MG63 (cell line): ENCODE measurements around the gene DPYSL3. TPM values are rescaled to one million over a fixed set of nuclear protein-coding genes. Genes with fewer than 3 reads are reported as not detected.

Experiments
- DNase-seq: peaks from one replicate; pipeline ENCODE4 v3.0.0-alpha.2; 2020
- H3K27me3 ChIP-seq: fragments of 250-450 bp; sonication (Bioruptor Pico); 2 replicates; pipeline ENCODE4 v1.5.1; 2020; ENCODE audit warnings: mild to moderate bottlenecking, moderate library complexity
- H3K36me3 ChIP-seq: fragments of 250-450 bp; sonication (Bioruptor Pico); 2 replicates; pipeline ENCODE4 v1.5.1; 2020; ENCODE audit warnings: mild to moderate bottlenecking, moderate library complexity
- H3K4me3 ChIP-seq: fragments of 250-450 bp; sonication (Bioruptor Pico); 2 replicates; pipeline ENCODE4 v1.5.1; 2020; ENCODE audit warnings: mild to moderate bottlenecking, moderate library complexity
- H3K9me3 ChIP-seq: fragments of 250-450 bp; sonication (Bioruptor Pico); 2 replicates; pipeline ENCODE4 v1.5.1; 2020; ENCODE audit warnings: mild to moderate bottlenecking, moderate library complexity
- total RNA-seq: library from RNA; depleted of rRNA; stranded (reverse); fragments of >200 nt; shearing (Covaris generic); gene quantifications from 2 replicates; pipeline ENCODE4 v1.2.3, GENCODE V29; 2014; ENCODE audit warnings: low replicate concordance

Gene DPYSL3
- total RNA-seq, 1 experiment from 2014 or later, result 84.1 TPM

DNA sequence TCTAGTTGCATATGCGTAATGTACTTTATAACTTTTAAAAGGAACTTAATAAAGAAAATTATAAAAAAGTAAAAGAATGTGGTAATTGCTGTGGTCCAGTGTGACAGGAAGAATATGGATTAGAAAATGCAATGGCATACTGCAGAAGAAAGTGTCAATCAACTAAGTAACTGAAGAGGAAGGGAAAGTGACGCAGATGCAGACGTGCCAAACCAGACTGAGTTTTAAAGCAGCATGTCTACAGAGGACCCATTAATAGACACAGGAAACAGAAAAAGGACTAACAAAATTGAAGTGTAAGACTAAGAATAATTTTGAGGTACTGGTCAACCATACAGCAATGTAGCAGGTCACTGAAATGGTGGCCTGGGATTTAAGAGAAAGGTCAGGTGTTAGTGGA lies 73.3 kb downstream of the DPYSL3 start:
- no peaks in the 10 kb centered on the region for H3K36me3 ChIP-seq
- H3K9me3 ChIP-seq, result no peaks in the 10 kb centered on the region
- no peak for DNase-seq
- H3K4me3 ChIP-seq, result no peak overlapping the region
- no peaks in the 10 kb centered on the region for H3K27me3 ChIP-seq

DNA sequence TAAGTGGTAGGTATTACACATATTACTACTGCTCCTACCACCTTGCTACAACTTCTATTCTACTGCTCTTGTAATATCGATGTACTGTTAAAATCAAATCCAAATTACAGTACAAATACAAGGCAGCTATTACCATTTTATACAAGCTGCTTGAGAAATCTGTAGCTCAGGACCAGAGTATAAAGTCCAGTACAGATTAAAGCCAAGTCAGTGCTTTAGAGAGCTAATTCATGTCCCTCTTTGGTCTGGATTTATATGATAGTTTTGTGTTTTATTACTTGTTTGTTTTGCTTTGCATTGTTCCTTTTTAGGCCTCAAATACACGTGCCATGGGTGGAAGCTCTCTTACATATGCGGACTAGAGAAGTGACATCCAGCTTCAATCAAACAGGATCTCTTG lies 75.8 kb downstream of the DPYSL3 start:
- no peaks in the 10 kb centered on the region for H3K27me3 ChIP-seq
- DNase-seq, result no peak
- H3K36me3 ChIP-seq, result no peaks in the 10 kb centered on the region
- H3K4me3 ChIP-seq, result no peak overlapping the region
- no peaks in the 10 kb centered on the region for H3K9me3 ChIP-seq

DNA sequence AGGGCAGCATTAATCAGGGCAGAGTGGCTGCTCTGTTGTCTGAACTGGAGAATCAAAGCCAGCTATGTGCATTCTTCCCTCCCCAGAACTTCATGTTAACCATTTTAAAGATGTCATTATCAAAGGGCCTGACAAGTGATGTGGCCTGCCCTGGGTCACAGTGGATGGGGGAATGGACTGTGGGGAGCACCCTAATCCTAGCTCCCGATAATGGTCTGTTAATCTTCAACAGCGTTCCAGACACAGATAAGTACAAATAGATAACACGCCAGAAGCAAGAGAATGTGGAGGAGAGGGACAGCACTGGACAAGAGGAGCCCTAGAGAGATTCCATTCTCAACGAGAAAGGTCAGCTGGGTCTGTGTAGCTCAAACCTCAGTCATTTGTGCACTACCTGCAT lies 77.5 kb downstream of the DPYSL3 start:
- Histone ChIP-seq H3K4me3 (no peak overlapping the region), H3K9me3 (no peaks in the 10 kb centered on the region), H3K27me3 (no peaks in the 10 kb centered on the region), H3K36me3 (no peaks in the 10 kb centered on the region)
- no peak for DNase-seq

DNA sequence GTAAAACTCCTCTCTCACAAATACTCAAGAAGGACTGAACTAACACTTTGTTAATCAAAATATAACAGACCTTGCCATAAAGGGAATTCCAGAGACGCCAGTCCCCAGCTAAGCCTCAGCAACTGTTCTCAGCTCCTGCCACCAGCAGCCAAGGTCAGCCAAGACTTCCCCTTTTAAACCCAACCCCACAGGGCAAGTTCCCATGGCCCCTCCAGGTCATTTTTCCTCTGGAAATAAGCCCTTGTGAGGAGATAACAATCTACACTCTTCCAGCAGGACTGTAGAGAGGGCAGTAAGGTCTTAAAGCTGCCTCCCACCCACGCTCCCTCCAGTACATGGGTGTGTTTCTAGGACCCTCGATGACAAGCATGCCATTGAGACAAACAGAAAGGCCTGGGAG lies 78.3 kb downstream of the DPYSL3 start:
- no peak for DNase-seq
- no peaks in the 10 kb centered on the region for H3K36me3 ChIP-seq
- H3K27me3 ChIP-seq, result no peaks in the 10 kb centered on the region
- no peaks in the 10 kb centered on the region for H3K9me3 ChIP-seq
- no peak overlapping the region for H3K4me3 ChIP-seq

DNA sequence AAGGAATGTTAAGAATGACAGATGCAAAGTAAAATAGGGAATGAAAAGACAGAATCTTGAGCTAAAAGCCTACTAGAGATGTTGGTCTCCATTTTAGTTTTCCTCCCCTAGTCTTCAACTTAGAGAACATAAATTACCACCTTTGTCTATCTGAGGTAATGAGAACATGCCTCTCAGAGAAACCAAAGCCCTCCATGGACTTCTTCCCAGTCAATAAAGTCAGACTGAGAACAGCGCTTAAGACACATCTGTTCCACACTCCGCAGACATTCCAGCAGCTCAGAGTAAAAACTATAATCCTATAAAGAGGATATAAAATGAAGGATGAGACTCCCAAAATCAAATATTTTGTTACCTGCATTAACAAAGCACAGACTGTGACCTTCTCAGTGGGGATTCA lies 79.2 kb downstream of the DPYSL3 start:
- no peak overlapping the region for H3K4me3 ChIP-seq
- no peak for DNase-seq
- H3K27me3 ChIP-seq, result no peaks in the 10 kb centered on the region
- H3K36me3 ChIP-seq, result no peaks in the 10 kb centered on the region; the same call in 1 of the 2 replicates
- no peaks in the 10 kb centered on the region for H3K9me3 ChIP-seq

DNA sequence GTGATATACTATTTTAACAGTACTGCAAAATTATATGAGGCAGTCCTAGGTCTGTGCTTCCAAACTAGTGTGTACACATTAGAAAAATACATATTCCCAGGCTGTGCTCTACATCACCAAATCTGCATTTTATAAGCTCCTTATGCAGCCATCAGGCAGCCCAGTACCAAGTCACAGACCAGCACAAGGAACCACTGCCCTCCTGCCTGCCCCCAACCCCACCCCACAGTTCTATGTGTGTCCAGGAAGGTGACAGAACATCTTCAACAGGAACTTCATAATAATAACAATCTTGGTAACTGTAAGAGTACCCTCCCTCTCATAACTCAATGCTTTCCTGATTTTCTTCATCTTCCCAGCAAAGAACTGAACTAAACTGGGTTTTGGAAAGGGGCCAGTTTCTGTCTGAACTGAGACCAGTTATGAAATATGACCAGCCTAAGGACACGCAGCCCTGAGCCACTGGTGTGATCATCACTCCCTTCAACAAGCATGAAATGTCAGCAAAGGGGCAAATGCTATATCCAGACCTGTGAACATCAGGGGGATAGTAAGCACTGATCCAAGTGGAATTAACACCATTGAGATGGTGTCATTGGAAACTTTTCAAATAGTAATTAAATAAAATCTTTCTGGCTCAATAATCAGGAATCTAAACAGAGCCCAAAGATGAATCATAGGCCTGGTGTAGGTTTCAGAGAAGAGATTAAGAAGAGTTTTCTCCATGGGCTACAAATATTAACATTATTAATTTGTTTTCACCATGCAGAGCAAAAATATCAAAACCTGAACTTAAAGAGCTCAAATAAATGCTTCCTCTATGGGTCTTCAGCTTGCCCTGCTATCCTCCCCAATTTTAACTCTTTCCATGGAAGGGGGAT lies 82.1 kb downstream of the DPYSL3 start:
- H3K9me3 ChIP-seq, result no peaks in the 10 kb centered on the region
- peak; percentile 41 for DNase-seq
- no peak overlapping the region for H3K4me3 ChIP-seq
- H3K27me3 ChIP-seq, result no peaks in the 10 kb centered on the region
- H3K36me3 ChIP-seq, result peaks cover 22% of the 10 kb centered on the region

DNA sequence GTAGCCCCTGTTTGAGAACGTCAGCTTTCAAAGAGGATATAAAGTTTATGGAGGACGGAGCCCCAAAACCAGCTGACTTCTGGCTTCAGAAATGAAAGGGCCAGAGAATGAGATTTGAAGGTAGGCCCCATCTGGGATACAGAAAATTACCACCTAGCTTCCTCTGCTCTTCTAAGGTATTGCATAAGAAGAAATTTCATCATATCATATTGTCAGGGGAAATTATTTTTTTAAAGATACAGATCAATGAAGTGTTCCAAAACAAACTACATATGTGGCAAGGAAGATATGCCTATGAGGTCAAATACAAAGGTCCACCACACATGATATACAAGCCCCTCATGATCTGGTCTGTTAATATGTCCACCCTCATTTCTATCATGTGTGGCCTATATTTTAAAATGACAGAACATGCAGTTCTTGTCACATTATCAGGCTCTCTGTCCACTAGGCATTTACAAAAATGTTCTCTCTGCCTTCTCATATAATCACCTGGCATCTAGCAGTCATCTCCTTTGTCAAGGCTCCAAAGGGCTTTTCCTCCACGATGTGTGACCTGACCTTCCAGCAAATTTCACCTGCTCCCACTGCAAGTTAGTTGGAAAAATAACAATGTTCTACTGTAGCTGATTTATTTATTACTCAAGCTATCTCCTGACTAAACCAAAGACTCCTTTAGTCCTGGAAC lies 83.1 kb downstream of the DPYSL3 start:
- H3K4me3 ChIP-seq, result no peak overlapping the region
- no peaks in the 10 kb centered on the region for H3K27me3 ChIP-seq
- H3K9me3 ChIP-seq, result peaks cover 2% of the 10 kb centered on the region; the same call in 1 of the 2 replicates
- no peak for DNase-seq
- peaks cover 22% of the 10 kb centered on the region for H3K36me3 ChIP-seq

DNA sequence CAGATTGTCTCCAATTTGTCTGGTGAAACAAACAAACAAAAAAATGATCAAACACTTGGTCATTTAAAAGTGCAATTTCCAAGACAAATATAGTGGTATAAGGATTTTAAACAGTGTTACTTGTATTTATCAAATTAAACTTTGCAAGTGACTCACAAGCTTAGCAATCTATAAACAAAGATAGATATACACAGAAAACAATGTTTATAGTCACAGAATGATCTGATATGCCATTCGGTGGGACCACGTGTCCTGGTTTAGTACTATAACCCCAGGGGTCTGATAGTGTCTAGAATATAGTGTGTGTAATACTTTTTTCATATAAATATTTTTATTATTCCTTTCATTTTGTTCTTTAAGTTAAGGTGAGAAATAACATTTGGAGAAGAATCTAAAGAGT lies 91.3 kb downstream of the DPYSL3 start:
- Histone ChIP-seq H3K36me3 (peaks cover 30% of the 10 kb centered on the region), H3K27me3 (no peaks in the 10 kb centered on the region), H3K9me3 (peaks cover 2% of the 10 kb centered on the region; the same call in 1 of the 2 replicates), H3K4me3 (no peak overlapping the region)
- DNase-seq, result no peak

DNA sequence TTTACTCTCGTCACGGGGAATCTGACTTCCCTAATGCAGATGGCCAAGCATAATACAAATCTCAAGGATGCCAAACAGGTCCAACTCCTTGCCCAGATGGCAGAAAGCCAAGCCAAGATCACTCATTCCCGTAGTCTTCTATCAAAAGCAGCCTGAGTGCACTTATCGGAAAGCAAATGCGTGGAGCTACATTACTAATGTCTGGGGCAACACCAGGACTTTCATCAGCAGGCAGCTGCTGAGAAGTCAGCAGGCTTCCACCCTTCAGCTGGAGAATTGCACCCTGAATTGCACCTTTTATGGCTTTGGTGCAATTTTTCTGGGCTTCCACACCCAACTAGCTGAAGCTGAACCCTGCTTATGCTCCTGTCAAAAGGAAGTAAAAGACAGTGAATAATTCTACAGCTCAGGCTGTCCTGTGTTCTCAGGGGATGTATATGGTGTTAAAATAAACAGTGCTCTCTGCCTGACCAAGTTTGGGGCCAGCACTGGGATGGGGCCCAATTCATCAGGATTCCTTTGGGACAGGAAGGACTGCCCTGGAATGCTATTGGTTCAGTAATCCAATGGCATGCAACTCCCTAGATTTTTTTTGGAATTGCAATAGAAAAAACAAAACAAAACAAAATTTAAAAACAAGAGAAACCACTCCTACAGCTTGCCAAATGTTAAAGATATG lies 92.6 kb downstream of the DPYSL3 start:
- no peak overlapping the region for H3K4me3 ChIP-seq
- peaks cover 35% of the 10 kb centered on the region for H3K36me3 ChIP-seq
- H3K9me3 ChIP-seq, result peaks cover 2% of the 10 kb centered on the region; the same call in 1 of the 2 replicates
- no peaks in the 10 kb centered on the region for H3K27me3 ChIP-seq
- DNase-seq, result peak; percentile 92

DNA sequence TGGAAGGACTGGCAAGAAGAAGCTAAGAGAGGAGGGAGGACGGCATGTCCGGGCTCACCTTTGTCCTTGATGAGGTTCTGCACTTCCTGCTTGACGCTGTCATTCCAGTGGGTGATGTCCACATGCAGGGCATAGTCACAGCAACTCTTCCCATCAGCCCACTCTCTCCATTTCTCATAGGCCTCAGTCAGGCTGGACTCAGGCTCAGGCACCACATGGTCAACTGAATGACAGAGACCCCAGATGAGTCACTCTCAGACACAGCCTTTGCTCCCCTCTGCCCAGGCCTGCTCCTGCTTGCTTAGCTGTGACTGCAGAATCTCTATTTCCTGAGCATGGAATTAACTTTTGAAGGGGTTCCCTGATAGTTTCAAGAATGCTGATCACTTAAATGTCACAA lies 94.2 kb downstream of the DPYSL3 start:
- H3K36me3 ChIP-seq, result peaks cover 46% of the 10 kb centered on the region
- H3K27me3 ChIP-seq, result no peaks in the 10 kb centered on the region
- no peaks in the 10 kb centered on the region for H3K9me3 ChIP-seq
- no peak for DNase-seq
- no peak overlapping the region for H3K4me3 ChIP-seq

DNA sequence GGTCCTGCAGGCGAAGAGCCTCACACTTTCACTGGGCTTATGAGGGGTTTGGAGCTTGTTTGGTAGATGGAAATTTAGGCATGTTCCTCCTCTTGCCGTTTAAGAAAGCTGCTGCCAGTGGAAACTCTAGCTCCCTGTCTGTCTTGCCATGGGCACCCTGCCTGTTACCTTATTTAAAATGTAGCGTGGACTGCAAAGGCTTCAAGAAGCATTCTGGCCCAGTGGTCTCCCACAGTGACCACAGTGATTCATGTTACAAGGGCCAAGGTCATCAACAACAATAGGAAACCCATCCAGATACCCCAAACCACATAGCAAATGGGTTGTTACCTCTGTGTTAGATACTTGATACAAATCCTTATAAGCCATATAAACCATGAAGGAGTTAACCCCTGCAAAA lies 96.6 kb downstream of the DPYSL3 start:
- H3K9me3 ChIP-seq, result no peaks in the 10 kb centered on the region
- DNase-seq, result no peak
- no peak overlapping the region for H3K4me3 ChIP-seq
- H3K27me3 ChIP-seq, result no peaks in the 10 kb centered on the region
- H3K36me3 ChIP-seq, result peaks cover 68% of the 10 kb centered on the region

DNA sequence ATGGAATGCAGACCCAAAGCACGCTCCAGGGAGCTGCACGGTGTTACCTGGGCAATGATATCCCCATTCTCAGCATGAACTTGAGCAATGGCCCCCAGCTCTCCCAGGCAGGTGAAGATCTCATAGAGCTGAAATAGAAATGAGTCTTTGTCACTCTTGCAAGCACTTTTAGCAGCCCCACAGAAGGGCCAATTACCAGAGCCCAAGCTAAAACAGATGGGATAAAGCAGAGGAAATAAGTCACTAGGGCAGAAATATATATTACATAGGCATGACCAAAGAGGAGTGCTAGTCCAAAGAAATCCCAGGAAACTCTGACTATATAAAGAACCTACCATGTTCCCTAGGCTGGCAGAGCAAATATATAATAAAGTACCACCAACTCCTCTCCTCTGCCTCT lies 97.3 kb downstream of the DPYSL3 start:
- no peak for DNase-seq
- H3K9me3 ChIP-seq, result no peaks in the 10 kb centered on the region
- H3K27me3 ChIP-seq, result no peaks in the 10 kb centered on the region
- peaks cover 75% of the 10 kb centered on the region for H3K36me3 ChIP-seq
- no peak overlapping the region for H3K4me3 ChIP-seq

DNA sequence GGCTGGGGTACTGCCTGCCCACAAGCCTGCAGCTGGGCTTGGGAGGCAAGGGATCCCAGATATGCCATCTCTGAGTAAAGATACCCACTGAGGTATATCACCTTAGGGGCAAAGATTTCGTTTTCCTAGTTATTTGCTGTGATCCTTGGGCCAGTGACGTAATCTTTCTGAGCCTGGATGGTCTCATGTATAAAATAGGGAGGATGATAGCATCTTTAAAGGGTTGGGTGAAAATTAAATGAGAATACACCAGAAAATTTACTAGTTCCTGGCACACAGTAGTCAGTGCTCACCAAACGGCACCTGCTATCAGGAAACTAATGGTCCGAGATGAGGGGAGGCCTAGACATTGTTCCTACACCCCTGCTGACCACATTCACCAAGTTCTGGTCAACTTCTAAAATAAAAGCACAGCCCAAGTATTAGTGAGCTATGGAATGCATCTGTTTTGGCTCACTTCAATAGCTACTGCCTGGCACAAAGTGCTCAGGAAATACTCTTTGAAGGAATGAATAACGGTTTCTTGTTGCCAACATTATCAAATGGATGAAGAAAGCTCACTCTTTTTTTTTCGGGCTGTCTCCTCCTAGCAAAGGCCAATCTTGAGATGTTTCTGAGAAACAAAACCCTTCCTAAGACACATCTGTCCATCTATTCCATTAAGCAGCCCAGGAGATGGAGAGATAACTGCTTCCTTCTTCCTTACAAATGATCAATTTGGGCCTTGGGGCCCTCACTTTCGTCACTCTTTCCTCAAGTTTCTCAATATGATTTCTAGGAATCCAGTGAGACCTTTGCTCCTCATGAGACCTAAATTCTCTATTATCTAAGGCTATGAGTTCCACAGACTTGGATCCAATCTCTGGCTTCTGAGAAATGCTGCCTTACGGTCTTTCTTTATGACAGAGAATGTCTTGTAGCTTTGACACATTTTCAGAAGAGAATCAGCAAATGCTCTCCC lies 98.2 kb downstream of the DPYSL3 start:
- Histone ChIP-seq H3K4me3 (no peak overlapping the region), H3K36me3 (peaks cover 82% of the 10 kb centered on the region), H3K27me3 (no peaks in the 10 kb centered on the region), H3K9me3 (no peaks in the 10 kb centered on the region)
- no peak for DNase-seq

DNA sequence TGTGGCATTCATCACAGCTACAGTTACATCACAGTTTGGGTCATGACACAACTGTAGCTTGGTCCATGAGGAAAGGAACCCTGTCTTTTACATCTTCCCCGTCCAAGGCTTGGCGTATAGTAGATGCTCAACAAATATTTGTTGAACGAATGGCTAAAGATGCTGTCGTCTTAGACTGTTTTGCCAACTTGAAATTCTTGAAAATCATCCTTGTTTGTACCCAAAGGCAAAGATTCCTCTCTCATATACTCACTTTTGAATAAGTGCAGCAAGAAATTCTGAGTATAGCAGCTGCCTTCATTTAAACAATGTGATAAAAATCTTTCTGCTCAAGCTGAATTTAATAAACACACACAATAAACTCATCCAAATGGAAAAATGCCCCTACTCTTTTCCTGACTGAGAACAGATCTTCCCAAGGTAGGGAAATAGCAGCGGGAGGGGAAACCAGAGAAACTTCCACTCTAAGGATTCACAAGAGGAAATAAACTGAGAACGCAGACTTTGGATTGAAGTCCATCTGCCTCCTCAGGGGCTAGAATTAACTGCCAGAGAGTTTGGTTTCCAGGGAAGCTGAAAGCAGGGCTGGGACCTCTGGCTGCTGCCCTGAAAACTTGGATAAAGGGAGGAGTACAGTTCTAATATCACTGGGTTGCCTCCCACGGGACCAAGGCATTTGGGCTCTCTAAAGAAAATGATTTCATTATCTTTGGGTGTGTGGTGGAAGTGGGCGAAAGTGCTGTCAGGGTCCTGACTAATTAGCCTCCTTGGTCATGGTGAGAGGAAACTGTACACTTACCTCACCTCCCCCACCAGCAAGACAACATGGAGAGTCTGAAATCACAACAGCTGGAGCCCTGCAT lies 99.1 kb downstream of the DPYSL3 start:
- Histone ChIP-seq H3K4me3 (no peak overlapping the region), H3K36me3 (peaks cover 86% of the 10 kb centered on the region), H3K27me3 (no peaks in the 10 kb centered on the region), H3K9me3 (no peaks in the 10 kb centered on the region)
- DNase-seq, result no peak

DNA sequence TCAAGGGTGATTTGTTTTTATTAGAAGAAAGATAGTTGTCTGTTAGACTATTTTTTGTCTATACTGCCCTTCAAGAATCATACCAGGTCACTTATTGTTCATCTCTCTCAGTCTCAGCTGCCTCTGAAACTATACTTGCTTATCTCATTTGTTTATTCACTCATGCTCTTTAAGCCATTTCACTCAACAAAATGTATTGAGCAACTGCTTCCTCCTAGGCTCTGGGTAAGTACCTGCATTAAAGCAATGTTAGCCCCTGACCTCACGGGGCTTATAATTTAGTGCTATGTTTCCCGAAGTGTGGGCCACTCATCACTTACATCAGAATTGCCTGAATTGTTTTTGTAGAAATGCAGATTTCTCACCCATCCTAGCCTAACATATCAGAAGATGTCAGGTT lies 100.9 kb downstream of the DPYSL3 start:
- Histone ChIP-seq H3K4me3 (no peak overlapping the region), H3K9me3 (no peaks in the 10 kb centered on the region), H3K27me3 (no peaks in the 10 kb centered on the region), H3K36me3 (peaks cover 83% of the 10 kb centered on the region)
- DNase-seq, result no peak
